Endothelial cell of umbilical vein (primary cell): Measurements from ENCODE around the gene ZNF423.

Source experiments
- CTCF ChIP-seq, 2 donors: IDR thresholded peaks; 1 replicate in 1 of 2; 2 replicates in 1 of 2; pipeline ENCODE4 v1.5.1; 2011; ENCODE audit warnings: low read length in 2 of 2, mild to moderate bottlenecking in 2 of 2, moderate library complexity in 2 of 2, control low read depth in 1 of 2, inconsistent platforms in 1 of 2, low read depth in 1 of 2; ENCODE audit not compliant: insufficient read depth in 1 of 2; ENCODE audit errors: extremely low read depth in 1 of 2
- MAX ChIP-seq: IDR thresholded peaks from 2 replicates; pipeline ENCODE4 v1.6.1; 2011; ENCODE audit not compliant: insufficient read depth, insufficient read length
- POLR2A ChIP-seq: IDR thresholded peaks from 2 replicates; pipeline ENCODE4 v1.6.1; 2012; ENCODE audit warnings: low read depth, mild to moderate bottlenecking, control low read depth, low read length
- POLR2AphosphoS5 ChIP-seq: IDR thresholded peaks from 2 replicates; pipeline ENCODE4 v1.6.1; 2012; ENCODE audit warnings: low read depth, mild to moderate bottlenecking, control low read depth, low read length, moderate library complexity; ENCODE audit not compliant: insufficient read depth

GRCh38 chr16:49580751-49581303 lies 275.1 kb downstream of the ZNF423 start:
- TF ChIP-seq POLR2AphosphoS5 (no peak), MAX (no peak), POLR2A (no peak), CTCF (IDR thresholded peaks at IDR 0.05; ENCODE audit: extremely low read depth in 1 of 2, insufficient read depth in 1 of 2, low read depth in 1 of 2, low read length in 2 of 2) (no peak)
